ENCODE measurements around the gene SERINC5.
"Not testable (repeated sequence)": the region's sequence is repeated elsewhere in the genome, so short reads cannot be mapped to it uniquely, and the experiment has no call there.

Gene SERINC5

DNA sequence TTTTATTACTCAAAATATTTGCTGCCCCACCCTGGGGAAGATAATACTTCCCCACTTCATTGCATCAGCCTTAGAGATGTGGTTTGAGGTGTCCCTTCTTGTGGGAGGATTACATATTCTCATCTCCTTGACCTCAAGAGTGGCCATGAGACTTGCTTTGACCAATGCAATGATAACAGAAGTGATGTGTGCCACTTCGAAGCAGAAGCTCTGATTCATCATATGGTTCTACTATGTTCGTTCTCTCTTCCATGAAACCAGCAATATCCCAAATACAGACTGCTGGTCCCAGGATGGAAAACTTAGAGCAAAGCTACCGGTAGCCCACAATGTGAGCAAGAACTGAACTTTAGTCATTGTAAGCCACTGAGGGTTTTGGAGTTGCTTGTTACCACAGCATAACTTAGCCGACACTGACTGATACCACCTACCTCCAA, 128.7 kb downstream of the SERINC5 start:
- no peak for DNase-seq

DNA sequence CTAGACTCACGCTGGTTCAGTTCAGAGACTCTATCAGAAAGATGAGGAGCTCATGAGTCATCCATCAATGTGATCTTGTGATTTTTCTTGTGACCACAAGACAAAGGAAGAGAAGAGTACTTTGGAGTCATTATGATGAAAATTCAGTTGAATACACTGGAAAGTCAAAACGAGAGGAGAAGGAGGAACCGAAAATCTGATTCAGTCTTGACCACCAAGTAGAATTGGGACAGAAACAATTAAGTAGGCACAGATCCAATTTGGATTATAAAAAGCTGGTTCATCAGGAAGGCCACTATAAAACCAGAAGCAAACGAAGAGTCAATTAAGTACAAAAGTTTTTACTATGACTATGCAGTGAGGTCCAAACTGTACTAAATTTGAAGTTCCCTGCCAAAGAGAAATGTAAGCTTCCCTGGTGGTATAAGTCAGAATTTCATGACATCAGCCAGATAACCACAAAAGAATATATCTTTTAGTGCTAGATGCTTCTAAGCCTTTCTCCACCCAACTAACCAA, 129.8 kb downstream of the SERINC5 start:
- DNase-seq: no peak

DNA sequence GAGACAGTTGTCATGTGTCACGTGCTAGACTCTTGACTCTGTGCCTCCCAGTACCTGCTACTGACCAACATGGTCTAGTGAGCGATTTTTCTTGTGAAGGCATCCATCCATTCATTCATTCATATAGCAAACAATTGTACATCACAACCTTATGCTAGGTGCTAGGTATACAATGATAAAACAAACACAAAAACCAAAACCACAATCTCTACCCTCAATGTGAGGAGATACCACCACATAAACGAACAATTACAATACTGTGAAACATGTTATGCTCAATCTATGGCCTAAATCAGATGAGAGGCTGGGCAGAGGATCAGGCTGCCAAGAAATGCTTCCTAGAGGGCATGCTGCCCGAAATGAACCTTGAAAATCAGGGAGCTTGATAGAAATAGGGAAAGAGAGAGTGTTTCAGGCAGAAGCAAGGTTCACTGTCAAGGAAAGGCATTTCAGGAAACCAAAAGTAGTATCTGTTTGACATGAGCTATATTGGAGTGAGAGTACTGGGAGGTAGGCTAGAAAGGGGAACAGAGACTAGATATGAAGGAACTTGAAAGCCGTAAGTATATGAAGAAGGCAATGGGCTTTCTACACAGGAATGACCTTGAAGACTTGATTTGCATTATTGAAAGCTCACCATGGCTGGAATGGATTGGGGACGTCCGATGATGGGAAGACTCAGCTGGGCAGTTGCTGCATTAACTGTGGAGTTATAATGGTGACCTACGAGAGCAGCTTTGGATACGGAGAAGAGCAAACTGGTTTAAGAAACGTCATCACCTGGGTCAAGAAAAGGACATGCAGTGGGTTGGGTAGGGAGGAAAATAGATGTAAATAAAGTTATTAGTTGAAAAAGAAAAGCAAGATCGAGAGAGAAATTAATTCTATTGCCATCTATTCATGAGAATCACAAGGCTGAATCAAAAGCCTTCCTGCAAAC, 130.6 kb downstream of the SERINC5 start:
- DNase-seq: no peak

DNA sequence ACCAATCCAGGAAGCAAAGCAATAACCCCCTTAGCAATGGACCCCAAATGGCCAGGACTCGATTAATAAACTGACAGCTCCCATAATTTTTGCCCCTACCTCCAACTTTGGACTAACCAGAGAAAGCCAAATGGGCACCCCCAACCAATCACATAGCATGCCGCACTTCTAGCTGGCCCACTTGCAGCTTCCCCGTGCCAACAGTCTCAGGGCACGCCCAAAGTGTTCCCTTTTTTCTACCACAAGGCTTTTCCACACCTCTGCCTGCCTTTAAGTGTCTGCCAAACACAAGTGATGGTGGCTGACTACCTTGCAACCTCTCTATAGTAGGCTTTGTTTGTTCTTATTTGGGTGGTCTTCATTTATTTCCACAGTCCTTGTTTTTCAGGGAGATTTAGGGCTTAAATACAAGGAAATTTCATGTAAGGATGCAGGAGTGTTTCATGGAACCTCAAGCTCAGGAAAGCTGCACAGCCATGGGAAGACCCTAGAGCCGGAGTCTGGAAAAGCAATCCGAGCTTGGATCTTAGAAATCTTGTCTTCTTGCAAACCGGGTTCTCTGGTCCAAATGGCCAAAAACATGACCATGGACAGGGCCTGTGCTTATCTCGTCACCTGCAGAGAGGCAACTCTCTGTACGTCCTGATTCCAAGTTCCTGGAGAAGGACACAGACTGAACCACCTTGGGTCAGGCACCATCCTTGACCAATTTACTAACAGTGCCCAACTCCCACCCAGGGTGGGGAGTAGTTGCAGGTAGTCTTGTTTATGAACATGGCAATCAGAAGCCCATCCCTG, 131.5 kb downstream of the SERINC5 start:
- DNase-seq: no peak

DNA sequence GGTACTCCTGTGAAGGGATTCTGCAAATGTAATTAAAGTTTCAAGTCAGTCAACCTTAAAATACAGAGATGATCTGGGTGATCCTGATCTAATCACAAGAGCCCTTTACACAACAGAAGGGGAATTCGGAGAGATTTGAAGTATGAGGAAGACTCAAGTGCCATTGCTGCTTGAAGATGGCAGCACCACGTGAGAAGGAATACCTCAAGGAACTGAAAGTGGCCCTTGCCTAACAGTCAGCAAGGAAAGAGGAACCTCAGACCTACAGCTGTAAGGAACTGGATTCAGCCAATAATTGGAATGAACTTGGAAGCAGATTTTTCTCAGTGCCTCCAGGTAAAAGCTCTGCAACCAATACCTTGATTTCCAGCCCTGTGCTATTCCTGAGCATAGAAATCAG, 133.3 kb downstream of the SERINC5 start:
- no peak for DNase-seq

DNA sequence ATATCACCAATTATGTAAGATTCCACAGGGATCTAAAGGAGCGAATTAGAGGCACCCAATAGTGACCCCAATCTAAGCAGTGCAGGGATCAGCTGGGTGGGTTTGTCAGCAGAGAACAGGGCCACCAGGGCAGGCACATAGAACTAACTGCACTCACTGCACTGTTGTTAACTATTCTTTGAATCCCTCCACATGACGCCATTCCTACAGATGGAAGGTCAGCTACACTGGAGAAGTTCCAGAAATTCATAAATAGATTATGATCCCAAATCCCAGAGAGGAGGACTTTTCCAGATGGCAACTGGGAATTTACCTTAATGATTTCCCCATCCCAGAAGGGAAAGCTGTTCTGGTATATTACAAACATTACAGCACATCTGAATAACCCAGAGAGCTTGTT, 136.5 kb downstream of the SERINC5 start:
- DNase-seq: no peak

DNA sequence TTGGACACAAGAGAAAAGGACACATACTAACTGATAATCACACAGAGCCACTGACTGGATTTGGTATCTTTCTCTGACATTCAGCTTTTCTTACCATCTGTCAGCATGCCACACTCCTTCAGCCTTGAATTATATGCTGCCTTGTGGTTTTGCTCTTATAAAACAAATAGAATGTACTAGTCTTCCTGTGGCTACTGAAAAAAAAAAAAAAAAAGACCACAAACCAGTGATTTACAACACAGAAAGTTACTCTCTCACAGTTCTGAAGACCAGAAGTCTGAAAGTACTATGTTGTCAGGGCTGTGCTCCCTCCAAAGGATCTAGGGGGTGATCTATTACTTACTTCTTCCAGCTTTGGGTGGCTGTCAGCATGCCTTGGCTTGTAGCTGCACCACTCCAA, 138.4 kb downstream of the SERINC5 start:
- no peak for DNase-seq

DNA sequence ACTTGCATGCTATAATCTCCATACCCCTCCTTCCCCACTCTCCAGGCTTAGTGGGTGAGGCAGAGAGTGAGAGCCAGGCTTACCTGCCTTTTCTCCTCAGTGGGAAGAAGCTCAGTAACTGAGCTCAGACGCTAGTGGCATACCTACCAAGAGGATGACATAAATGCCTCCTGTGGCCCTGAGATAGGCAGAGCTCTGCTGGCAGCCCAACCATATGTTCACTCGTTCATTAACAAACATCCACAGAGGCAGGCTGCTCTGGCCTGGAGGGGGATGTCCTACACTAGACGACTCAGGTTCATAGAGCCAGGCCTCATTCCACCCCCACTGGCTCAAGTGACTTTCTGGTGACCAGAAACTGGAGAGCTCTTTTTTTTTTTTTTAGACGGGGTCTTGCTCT, 139.4 kb downstream of the SERINC5 start:
- no peak for DNase-seq

DNA sequence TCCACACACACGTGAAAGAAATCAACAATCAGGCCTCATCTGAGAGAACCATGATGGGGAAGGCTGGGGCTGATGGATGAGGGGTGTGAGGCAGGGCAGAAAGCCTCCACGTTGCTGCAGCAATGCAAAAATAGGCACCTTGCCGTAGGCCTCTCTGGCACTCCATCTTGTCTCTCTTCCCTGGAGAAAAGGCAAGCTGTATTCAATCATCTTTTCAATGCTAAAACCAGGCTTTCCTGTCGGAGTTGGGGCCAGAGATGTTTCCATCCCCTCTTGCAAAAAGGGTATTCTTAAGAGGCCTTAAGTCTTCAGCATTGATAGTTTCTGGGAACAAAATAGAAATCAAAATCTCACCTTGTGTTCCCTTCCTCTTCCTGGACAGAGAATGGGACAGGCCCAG, 139.8 kb downstream of the SERINC5 start:
- no peak for DNase-seq

DNA sequence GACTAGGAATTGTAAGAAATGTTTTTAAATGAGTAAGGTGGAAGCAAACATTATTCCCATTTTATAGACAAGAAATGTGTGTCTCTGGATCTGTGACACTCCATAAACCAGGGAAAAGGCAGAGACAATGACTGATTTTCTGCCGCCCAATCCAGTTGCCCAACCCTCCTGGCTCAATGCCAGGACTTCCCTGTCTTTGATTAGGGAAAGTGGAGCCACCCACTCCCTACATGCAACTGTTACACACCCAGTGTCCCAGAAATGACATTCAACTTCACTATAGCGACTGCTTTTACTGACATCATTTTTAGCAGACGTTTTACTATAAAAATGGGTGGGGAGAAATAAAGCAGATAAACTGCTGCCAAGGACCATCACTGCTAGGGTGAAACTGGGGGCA, 141.0 kb downstream of the SERINC5 start:
- no peak for DNase-seq

DNA sequence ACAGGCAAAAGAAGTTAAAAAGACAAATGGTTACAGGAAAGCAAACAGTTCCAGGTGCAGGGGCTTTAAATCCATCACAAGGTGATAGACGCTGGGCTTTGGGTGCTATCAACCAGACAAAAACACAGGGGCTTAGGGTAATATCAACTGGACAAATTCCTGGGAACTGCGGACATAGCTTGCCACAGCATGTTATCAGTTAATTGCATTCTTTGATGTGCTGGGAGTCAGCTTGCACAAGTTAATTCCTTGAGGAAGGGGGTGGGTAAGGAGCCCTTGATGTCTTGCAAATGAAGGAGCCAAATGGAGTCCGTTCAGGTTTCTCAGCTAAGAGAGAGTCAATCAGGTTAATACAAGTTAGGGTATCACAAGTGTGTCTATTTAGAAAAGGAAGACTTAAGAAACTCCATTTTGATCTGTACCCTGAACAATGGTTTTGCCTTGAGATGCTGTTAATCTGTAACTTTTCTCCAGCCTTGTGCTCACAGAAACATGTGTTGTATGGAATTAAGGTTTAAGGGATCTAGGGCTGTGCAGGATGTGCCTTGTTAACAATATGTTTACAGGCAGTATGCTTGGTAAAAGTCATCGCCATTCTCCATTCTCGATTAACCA, 144.4 kb downstream of the SERINC5 start:
- DNase-seq: not testable (repeated sequence)

DNA sequence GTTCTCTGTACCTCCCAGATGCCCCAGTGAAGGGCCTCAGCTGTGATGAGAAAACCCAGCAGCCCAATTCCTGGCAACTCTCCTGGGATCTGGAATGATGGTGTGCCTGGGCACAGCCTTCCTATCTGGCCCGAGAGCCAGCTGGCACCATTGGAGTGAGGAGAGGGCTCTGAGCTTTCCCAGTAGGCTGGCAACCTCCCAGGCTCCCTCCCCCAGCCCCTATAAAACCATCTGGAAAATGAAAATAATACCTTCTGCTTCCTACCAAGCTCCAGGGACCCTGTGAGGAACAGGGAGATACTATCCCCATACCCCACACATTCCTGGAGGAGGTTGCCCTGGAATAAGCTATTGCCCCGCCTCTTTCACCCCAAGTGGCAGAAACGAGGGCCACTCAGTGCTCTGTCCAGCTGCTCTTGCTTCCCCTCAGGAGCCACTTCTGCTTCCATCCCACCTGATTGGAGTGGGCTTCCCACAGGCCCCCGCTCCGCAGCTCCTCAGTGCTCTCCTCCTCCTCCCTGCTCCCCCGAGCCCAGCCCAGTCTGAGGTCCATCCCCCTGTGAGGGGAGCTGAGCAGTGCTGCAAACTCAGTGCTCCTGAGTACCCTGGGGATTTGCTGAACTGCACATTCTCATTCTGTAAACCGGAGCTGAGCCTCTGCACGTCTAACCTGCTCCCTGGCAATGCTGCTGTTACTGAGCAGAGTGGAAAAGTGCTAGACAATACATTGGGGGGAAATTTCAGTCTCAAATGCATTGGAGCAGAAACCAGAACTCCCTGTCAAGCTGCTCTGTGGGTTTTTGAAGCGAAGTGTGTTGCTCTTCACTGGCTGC, 146.0 kb downstream of the SERINC5 start:
- DNase-seq: no peak

DNA sequence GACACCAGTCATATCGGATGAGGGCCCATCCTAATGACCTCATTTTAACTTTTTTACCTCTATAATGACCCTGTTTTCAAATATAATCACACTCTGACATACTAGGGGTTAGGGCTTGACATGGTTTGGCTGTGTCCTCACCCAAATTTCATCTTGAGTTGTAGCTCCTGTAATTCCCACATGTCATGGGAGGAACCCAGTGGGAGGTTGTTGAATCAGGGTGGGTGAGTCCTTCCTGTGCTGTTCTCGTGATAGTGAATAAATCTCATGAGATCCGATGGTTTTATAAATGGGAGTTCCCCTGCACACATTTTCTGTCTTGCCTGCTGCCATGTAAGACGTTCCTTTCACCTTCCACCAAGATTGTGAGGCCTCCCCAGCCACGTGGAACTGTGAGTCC, 148.9 kb downstream of the SERINC5 start:
- no peak for DNase-seq

DNA sequence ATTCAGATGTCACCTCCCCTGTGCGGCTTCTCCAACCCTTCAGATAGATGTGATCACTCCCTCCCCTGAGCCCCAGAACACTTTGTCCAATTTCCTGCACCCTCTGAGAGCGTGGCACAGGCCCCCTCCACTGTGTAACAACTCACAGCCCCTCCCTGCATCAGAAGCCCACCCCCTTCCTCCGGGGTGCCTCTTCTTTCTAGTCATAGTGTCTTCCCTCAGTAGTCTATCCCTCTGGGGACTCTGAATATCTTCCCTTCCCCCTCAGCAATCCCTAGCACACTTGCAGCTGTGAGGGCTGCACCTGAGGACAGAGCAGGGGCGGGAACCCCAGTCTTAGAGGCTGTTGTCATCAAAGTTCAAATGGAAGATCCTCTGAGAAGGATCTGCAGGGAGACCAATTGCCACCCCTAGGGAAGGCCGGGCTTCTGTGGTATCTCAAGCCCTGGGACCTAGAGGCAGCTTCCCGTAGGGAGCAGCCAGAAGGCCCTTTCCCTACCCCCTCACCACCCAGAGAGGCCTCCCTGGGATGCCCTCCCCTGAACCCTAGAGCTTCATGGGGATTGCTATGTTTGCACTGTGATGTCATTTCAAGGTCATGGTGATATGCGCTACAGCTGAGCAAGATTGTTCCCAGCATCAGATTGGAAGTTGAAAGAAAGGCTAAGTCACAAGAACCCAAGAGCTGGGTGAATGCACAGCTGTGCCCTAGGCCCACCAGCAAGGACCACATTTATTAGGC, 150.0 kb downstream of the SERINC5 start:
- DNase-seq: no peak

DNA sequence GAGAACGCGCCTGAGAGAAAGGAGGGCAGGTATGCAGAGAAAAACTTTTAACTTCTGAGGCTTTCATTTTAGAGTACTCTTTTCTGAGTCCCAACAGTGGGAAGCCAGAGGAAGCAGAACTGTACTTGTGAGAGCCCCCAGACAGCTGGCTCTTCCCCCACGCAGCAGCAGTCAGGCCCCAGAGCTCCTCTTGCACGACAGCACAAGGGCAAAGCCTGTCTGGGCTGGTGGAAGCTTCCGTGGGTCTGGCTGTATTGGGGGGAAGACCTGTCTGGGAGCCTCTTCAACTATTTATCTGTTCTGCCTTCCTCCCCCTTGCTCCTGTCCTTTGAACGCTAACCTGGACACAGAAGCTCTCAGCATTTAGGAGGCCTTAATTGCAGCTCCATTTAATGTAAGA, 152.5 kb downstream of the SERINC5 start:
- DNase-seq: no peak

DNA sequence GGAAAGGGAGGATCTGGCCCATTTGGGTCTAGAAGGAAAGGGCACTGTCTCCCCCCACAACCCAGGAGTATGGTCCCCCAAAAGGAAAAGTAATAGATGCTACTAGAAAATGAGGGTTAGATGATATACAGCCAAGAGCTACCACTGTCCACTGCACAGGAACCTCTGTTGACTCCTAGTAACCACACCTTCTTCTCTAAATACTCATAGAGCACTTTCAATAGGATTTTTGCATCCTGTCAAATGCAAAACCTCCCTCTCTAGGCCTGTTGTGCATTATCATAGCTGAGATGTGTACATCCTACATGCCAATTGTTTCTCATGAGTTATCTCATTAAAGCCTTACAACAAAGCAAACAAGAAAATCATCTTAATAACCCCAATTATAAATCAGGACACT, 153.9 kb downstream of the SERINC5 start:
- no peak for DNase-seq

DNA sequence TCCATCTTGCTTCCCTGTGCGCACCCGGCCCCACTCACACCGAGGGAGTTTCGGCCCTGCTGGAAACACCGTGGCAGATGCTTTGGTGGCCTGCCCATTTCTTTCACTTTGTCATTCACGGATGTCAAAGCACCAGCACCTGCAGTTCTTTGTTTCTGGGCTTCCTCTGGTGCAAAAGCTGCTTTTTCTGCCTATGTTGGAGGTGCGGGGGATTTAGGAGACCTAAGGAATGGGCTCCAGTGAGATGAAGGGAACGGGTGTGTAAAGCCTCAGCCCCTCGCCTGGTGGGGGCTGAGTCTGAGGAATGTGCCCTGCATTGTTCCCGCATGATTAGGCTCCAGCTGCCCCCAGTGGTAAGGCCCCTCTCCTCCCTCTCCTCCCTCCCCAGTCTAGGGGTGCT, 158.4 kb downstream of the SERINC5 start:
- no peak for DNase-seq

DNA sequence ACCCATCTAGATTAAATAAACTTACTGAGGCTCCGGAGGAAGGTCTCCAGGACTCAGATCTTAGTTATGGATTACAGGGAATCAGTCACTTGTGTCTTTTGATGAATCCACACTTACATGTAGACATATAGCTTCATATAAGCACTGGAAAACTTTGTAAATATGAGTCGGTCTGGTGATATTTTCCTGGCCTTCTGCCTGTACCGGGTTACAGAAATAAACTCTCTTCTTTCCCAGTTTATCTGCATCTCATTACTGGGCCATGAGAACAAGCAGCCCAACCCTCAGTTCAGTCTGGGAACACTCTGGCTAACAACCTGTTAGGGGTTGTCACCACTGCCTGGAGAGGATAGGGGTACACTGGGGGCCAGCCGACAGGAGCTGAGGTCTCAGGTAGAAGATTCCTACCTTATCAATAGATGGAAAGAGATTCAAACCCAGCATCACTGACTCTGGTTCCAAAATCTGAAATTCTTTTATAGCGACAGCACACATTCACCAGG, 161.6 kb downstream of the SERINC5 start:
- no peak for DNase-seq

DNA sequence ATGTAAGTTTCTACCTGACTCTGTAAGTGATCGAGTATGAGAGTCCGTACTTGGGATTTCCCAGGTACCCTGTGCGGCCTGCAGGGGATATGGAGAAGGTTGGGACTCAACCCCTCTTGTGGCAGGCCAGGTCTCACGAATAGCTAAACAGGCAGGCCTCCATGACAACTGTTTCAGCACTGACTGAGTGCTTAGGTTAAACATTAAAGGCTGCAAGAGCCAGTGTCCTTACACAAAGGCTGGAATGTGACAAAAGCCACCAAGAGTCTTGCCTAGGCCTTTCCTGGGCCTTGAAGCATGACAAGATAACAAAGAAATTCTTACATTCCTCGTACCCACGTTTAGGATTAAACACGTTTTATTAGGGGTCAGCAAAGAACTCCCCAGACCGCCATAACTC, 162.1 kb downstream of the SERINC5 start:
- no peak for DNase-seq

DNA sequence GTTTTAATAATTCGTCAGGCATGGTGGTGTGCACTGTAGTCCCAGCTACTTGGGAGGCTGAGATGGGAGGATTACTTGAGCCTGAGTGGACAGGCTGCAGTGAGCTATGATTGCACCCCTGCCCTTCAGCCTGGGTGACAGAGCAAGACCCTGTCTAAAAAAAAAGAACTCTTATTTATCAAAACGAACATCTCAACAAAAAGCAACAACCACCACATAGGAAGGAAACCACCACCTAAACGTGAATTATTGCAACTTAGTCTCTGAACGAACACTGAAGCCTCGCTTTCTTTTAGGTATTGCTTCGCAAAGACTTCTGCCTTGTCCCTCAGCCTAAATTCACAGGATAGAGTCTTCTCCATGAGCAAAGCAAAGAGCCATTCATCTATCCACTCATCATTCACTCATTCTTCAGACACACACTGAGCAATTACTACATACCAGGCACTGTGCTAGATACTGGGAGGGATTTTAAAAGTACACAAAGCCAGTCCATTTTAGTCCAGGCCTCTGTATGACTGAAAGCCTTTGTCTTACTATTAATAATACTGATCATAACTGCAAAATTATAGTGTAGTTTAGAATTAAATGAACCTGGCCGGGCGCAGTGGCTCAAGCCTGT, 163.3 kb downstream of the SERINC5 start:
- no peak for DNase-seq

DNA sequence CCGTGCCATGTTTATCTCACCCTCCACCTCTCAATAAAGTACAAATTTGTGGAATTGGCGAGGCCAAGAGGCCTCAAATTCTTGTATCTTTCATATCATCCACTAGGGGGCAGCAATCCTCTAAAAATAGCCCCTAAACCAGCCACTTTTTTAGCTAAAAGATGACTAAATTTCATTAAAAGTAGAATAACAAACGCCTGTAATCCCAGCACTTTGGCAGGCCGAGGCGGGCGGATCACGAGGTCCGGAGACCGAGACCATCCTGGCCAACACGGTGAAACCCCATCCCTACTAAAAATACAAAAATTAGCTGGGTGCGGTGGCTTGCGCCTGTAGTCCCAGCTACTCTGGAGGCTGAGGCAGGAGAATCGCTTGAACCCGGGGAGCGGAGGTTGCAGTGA, 164.1 kb downstream of the SERINC5 start:
- not testable (repeated sequence) for DNase-seq

Data from activated CD8-positive, alpha-beta memory T cell treated with anti-CD3 and anti-CD28 coated beads, Interleukin-2, amount 50 U/mL, for 4 hours (primary cell).